G401.6 (cell line): ENCODE results near the gene MACROH2A2.
"Not testable (repeated sequence)": the region's sequence is repeated elsewhere in the genome, so short reads cannot be mapped to it uniquely, and the experiment has no call there.

ENCODE experiments used
- FAIRE-seq: peaks from 2 replicates; lab custom pipeline; 2012; peaks lifted over from hg19 to GRCh38; lab: Jason Lieb, UNC

The MACROH2A2 gene

DNA sequence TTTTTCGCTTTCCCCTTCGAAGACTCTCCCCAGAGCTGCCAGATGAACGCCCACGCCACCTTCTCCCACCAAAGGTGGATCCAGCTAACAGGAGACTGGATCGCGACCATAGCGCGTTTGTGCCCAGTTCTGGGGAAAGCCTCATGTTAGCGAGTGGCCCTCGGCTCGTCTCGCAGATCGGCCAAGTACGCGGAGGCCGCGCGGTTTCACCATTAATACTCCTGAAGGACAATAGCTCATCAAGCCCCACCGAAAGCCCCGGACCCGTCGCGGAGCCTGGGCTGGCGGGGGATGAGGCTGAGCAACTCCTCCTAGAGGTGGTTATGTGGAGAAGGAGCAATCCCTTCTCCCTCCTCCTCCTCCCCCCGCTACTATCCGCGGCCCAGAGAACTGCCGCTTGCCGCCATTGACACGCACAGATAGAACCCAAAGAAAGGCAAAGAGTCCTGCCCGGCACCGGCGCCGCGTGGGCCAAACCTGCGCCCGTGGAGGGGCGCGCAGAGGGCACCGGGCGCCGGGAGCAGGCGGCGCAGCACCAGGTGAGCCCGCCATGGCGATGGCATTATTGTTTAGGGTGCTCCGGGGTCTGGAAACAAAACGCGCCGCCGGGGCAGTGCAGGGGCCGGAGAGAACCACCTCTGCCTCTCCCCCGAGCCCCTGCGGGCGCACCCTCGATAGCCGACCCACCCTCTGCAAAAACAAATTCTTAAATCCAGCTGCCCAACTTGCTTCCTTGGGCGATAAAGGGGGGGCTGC is at the start of gene MACROH2A2:
Gene MACROH2A2, plus strand, starts transcription at position 385 of the 756 bp plus-strand sequence. CDS start 22,813 bp downstream, outside the sequence.
- no peak for FAIRE-seq

DNA sequence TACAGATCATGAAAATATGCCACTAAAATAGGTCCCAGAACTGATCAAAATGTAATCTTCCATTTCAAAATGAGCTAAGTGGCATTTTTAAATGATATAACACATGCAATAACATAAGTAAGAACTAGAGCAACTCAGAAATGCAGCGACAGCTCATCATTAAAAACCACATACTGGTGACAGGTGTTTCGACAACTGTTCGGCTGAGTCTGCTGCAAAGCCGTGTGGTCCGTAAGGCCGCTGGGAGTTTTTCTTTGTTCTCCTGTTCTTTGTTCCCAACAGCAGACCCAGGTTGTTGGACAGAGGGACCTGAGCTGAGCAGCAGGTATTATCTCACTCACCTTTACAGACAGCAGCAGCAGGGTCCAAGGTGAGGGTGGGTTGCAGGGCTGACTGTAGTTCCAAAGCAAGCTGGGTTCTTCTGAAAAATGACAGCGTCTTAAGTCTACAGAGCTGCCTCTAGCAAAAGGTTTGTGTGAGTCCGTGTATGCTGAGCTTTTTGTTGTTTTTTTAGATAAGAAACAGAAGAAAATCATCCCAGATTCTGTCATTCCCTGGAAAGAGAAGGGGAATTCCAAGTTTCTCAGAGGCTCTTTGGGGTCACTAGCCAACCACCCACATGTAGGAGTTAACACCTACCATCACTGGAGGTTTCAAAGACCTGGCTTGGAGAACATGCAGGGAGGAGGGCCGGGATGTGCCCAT is 45.4 kb upstream of the MACROH2A2 start:
- FAIRE-seq: no peak

DNA sequence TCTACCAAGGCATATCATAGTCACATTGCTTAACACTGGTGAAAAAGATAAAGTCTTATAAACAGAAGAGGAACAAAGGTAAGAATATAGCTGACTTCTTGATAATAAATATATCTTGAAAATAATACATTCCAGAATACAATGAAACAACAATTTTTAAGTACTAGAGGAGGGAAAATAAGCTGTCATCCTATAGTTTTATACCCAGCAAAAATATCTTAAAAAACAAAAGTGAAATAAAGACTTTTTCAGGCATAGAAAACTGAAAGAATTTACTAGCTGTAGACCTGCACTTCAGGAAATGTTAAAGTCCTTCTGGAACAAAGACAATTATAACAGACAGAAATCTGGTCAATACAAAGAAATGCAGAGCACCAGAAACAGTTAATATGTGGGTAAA is 21.4 kb upstream of the MACROH2A2 start:
- no peak for FAIRE-seq

DNA sequence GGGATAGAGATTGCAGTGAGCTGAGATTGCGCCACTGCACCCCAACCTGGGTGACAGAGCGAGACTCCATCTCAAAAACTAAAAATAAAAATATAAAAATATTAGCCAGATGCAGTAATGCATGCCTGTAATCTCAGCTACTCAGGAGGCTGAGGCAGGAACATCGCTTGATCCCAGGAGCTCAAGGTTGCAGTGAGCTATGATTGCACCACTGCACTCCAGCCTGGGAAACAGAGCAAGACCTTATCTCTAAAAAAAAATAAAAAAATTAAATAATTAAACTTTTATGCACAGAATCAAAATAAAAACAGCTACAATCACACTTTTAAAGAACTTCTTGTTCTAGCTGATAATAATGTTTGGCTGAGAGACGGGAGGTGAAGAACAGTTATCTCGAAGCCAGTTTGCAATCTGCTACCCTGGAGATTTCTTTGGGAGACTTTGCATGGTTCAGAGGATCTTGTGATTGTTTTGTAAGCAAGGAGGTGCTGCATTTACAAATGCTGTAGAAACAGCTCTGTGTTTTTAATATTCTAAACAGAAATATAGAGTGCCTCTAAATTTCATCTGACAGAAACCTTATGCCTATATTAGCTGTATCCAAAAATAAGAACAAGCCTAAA is 19.9 kb upstream of the MACROH2A2 start:
- no peak for FAIRE-seq

DNA sequence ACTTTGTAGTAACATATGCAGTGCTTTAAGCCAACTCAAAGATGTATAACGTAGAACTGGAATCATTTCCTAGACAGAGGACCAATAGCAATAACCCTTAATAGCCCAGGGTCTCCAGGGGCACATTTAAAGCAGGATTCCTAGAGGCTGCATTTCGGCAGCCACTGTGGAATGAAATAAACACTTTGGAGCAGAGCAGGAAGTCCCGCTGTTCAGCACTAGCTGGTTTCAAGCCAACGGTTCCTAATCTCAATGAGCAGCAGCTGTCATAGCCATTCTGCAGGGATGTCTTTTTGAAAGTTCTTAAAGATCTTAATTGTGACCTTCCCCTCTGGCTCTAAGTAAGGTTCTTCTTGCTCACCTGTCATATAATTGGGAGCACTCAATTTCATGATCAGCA is 18.4 kb upstream of the MACROH2A2 start:
- FAIRE-seq: no peak

DNA sequence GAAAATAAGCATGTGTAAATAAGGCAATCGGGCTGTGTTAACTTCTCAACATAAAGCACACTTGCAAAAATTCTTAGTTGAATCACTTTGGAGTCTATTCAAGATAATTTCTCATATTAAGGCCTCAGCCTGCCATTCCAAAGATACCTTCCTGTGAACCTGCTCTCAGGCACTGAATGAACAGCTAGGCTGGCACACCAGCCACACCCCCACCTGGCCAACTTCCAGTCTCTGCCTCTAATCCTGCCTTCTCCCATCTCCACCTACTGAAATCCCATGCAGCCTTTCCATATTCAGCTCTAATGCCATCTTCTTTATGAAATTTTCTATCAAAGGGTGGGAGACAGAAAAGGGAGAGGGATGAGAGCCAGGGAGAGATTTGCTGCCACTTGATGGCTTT is 17.1 kb upstream of the MACROH2A2 start:
- no peak for FAIRE-seq

DNA sequence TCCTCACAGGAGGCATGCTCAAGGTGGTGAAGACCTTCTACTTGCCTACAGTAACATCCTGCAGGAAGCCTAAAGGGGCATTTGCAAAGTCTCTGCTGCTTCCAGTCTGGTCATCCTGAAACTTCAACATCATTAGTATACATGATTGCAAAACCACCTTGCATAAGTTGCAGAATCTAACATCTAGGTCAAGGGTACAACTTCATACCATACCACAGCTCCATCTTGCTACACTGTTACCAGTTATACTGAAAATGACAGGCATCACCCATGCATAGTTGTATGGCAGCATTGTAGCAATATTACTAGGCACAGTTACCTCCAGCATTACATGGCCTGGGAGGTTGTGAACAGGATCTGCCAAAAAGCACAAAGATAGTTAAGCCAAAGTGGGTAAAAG is 13.7 kb upstream of the MACROH2A2 start:
- FAIRE-seq: no peak

DNA sequence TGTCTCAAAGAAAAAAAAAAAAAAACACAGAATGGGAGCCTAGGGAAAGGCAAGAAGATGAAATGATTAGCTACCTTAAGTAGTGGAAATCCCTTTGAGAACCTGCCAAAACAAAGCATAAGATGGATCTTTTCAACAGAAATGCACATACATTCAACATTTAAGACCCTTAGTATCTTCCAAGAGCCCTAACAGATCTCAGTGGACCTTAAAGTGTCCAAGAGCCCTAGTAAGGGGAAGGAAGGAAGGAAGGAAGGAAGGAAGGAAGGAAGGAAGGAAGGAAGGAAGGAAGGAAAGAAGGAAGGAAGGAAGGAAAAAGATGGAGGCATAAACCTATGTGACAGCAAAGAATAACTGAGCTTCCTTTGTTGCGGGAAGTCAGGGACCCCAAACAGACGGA is 11.6 kb upstream of the MACROH2A2 start:
- FAIRE-seq: no peak

DNA sequence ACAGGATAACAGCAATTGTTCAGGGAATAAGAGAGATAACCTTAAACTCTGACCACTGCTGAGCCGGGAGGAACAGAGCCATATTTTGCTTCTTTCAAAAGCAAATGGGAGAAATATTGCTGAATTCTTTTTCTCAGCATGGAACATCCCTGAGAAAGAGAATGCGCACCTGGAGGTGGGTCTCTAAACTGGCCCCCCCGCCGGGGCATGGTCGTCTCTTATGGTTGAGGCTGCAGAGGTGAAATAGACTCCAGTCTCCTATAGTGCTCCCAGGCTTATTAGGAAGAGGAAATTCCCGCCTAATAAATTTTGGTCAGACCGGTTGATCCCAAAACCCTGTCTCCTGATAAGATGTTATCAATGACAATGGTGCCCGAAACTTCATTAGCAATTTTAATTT is 10.9 kb upstream of the MACROH2A2 start:
- FAIRE-seq: not testable (repeated sequence)

DNA sequence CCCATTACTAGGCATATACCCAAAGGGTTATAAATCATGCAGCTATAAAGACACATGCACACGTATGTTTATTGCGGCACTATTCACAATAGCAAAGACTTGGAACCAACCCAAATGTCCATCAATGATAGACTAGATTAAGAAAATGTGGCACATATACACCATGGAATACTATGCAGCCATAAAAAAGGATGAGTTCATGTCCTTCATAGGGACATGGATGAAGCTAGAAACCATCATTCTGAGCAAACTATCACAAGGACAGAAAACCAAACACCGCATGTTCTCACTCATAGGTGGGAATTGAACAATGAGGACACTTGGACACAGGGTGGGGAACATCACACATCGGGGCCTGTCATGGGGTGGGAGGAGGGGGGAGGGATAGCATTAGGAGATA is 5.6 kb upstream of the MACROH2A2 start:
- FAIRE-seq: not testable (repeated sequence)

DNA sequence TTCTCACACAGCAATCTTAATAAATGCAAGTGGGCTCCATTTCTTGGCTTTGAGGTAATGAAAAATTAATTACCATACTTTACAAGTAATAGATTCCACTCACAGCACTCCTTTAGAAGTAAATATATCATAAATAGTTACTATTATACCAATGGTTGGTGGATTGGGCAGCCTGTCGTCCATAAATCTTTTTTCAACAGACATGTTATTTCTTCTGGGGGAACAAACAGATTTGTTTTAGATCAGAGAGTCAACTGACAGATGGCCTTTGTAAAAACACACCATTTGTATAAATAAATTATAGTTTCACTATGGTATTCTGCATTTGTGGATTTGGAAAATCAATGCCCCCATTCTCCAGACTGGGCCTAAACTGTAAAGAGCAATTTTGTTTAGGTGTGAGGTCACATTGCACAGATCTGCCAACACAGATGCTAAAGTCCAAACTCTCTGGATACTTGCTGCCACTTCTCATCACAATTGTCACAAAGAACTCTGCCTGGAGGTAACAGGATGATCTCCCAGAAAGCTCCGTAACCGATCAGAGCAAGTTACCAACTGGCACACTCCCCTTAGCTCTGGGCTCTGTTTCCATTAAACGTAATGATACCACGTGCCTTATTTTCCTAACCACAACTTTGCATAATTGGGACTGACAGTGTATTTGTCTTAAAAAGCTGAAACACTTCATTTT is 4.5 kb upstream of the MACROH2A2 start:
- no peak for FAIRE-seq

DNA sequence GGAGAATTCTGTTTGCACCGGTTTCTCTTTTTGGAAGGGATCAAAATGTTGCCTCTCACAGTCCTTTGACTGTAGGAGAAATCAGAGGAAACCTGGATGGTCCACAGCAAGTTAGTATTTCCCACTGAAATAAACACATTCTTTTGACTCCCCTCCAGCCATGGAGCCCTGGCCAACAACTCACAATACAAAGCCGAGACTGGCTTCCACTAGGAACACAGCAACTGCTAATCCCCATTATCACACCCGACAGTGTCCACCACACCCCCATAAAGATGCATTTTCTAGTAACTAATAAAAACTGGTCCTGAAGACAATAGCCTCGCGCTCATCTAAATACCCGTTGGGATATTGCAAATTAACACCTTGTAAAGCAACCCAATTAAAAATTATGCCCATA is 798 bp upstream of the MACROH2A2 start:
- FAIRE-seq: no peak

DNA sequence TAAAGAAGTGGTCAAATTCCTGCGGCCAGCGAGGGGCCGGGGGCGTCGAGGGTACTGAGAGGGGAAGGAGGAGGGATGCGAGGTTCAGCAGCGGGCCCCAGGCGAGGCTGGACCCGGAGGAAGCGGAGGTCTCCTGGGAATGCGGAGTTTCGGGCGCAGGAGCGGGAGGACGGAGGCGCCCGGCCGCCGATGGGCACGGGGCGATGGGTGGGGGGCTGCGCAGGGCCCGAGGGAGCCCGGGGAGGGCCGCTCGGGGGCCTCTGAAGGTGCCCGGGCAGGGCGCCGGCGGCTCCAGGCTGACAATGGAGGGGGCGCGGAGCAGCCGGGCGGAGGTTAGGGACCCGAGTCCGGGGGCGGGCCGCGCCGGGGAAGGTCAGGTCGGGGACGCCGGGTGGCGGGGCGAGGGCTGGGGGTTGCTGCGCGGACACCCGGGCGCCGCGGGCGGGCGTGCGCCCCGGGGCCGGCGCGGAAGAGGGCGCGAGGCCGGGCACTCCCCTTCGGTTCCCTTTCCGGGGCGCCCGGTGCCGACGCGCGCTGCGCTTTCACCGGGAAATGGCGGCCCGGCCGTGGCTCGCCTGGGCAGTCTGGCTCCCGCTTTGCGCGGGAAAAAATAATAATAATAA is 683 bp downstream of the MACROH2A2 start:
- FAIRE-seq: no peak

DNA sequence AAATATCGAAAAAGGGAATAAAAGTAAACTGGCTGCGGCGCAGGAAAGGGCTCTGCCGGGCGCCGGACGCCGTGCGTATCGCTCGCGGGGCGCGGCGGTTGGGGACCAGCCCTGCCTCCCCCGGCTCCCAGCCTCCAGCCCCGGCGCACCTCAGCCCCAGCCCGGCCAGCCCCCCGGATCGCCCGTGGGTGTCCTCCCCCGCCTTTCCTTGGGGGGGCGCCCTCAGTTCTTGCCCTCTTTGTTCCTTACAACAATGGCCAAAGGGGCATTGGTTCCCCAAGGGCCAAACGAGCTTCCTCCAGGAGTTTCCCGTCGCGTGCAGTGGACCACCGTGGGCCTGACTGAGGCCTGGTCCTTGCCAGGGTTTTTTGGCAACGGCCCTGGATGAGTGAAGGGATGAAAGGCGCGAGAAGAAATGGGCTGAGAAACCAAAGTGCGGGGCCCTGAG is 1.2 kb downstream of the MACROH2A2 start:
- no peak for FAIRE-seq

DNA sequence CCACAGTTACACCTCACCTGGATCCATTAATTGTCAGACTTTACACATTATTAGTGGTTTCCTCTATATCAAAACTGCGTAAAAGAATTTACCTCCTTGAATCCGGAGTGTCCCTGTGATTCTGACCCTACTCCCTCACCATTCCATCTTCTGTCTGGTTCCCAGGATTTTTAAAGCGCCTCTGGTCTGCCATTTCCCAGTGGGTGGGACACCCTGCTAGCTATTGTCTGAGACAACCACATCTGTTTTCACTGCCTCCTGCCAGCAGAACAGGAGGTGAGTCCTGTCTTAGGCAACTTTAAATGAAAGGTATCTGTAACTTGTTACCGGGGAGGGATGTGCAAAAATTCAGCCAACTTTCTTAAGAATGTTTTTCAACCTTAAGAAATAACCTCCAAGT is 2.3 kb downstream of the MACROH2A2 start:
- FAIRE-seq: no peak

DNA sequence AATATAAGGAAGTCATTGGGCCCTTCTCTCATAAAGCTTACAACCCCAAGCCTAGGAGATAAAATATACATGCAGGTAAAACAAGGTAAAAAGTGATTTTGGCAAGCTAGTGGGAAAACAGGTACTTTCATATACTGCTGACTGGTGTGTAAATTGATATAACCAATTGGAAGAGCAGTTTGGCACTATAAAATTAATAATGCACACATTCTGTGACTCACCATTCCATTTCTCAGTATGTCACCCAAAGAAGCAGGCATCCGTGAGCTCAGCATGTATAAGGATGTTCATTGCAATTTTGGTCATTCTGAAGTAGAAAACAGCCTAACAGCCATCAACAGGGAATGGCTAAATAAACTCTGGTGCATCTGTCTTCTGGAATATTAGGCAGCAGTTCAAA is 2.9 kb downstream of the MACROH2A2 start:
- no peak for FAIRE-seq

DNA sequence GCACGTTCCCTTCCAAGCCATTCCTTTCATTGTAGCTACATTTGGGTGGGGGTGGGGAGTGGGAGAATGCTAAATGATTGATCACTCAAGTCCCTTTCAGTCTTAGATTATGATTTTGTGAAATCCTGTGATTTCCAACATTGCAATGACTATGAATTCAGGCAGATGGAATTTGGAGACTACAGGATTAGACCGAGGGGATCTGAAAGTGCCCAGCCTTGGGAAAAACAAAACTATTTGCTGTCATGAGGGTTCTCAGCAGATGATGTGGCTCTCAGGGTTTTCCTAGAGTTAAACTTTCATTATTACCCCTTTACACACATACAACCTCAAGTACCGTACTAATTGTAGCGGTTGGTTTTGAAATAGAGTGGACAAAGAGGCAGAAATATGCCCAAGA is 4.7 kb downstream of the MACROH2A2 start:
- no peak for FAIRE-seq

DNA sequence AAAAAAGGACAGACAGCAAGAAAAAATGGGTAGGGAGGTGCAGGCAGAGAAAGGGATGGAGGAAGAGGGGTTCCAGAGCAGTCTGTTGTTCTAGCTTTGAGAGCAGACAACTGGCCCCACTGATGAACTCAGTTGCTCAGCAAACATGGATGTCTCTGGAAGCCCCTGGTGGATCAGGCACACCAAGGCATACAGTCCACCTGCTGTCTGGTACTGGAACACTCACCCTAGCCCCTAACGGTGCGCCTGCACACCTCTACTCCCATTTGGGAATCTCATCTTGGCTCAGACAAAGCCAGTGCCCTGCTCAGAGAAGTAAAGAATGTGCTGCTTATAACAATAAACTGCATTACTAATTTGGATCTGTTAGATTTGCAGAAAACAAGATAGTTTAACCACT is 7.7 kb downstream of the MACROH2A2 start:
- FAIRE-seq: no peak

DNA sequence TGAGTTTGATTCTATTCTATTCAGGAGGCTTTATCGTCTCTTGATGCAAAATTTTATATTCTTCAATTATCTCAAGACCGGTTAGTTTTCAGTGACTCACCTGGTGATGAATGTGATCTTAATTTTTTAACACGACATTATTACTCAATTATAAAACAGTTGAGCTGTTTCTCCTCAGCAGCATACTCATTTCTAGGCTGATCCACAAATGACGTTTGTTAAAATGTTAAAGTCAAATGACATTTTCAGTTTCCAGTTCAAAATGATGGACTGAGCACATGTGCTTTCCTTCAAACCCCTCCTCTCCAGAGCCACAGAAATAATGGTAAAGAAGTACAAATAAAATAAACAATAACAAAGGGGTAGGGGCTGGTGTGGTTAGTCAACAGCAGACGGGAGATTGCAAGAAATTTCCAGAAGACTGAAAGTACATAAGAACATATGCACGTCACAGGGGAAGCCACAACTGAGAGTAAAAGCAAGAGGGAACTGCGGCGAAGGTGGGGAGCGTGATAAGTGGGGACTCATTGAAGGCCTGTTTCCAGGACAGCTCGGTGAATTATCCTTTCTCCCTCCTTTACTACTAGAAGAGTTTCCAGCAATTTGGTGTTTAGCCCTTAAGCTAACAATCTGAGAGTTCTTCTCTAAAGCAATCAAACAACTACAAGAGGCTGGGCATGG is 10.9 kb downstream of the MACROH2A2 start:
- FAIRE-seq: no peak

DNA sequence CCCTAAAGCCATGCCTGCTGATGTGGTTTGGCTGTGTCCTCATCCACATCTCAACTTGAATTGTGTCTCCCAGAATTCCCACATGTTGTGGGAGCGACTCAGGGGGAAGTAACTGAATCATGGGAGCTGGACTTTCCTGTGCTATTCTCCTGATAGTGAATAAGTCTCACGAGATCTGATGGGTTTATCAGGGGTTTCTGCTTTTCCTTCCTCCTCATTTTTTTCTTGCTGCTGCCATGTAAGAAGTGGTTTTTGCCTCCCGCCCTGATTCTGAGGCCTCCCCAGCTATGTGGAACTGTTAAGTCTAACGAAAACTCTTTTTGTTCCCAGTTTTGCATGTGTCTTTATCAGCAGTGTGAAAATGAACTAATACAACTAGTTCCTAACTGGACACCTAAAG is 11.8 kb downstream of the MACROH2A2 start:
- no peak for FAIRE-seq

DNA sequence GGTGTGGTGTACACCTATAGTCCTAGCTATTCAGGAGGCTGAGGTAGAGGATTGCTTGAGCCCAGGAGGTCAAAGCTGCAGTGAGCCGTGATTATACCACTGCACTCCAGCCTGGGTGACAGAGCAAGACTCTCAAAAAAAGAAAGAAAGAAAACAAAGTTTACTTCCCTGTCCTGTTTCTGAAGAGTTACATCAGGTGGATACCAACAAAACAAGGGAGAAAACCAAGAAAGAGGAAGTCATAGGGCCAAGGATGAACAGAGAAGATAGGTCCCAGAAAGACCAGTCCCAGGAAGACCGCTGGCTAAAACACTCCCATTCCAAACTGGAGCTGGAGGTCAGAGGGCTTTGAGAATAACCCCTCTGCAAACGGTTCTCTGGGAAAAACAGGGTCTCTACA is 13.5 kb downstream of the MACROH2A2 start:
- FAIRE-seq: no peak

DNA sequence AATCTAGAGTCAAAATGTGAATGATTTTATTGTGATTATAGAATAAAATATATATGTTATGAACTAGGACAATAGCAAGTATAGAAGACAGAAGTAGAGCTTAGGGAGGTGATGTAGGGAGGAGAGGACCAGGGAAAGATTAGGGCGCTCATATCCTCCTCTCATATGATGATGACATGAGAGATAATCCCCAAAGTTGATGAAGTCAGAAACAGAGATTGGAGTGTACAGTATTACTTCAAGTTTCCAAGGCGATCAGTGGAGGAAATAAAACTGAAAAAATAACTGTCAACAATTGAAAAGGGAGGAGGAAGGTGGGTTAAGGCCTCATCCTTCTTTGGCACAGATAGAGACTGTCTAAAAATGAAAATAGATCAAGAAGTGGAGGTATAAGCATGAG is 14.9 kb downstream of the MACROH2A2 start:
- no peak for FAIRE-seq
